HepG2 (cell line): Measurements from ENCODE around the gene MPO. TPM values are rescaled to one million over a fixed set of nuclear protein-coding genes. Genes with fewer than 3 reads are reported as not detected.
A peak's percentile ranks its signal among the peaks of the same experiment; 100 is the strongest.

Source experiments
- ATAC-seq: fragments of 200-7000 bp; cut with Tn5 transposase; 3 replicates; pipeline ENCODE4 v1.9.1; 2020; ENCODE audit warnings: mild to moderate bottlenecking, moderate library complexity
- BruUV-seq: library from RNA; stranded (reverse); fragments of 400-500 nt; replicated peaks from 2 replicates; lab custom pipeline; 2021; lab: Mats Ljungman, UMichigan
- CTCF ChIA-PET: fragments of 300-600 bp; formaldehyde crosslinking; extraction: SDS; loops from one replicate; lab custom pipeline; 2021; ENCODE audit warnings: low total read pairs, inconsistent platforms, low intra/inter-chr PET ratio; lab: Yijun Ruan, JAX
- POLR2A ChIA-PET: fragments of 350-600 bp; sonication (Branson Sonifier 250); formaldehyde crosslinking; loops from one replicate; lab custom pipeline; 2020; ENCODE audit warnings: antibody characterized with exemption, inconsistent platforms; lab: Yijun Ruan, JAX
- DNase-seq: peaks from one replicate; pipeline ENCODE4 v3.0.0-alpha.2; 2015; ENCODE audit warnings: low spot score
- FAIRE-seq: peaks from 3 replicates; lab custom pipeline; 2011; peaks lifted over from hg19 to GRCh38; lab: Jason Lieb, UNC
- H2AFZ ChIP-seq: one replicate; pipeline ENCODE4 v1.6.1; 2011; ENCODE audit warnings: low read length, inconsistent platforms
- H3K27ac ChIP-seq: fragments of 300-600 bp; 3 replicates; pipeline ENCODE4 v1.8.0; 2011; ENCODE audit warnings: mixed run types, mild to moderate bottlenecking, mixed read lengths, low read length, inconsistent platforms; ENCODE audit not compliant: insufficient read depth; ENCODE audit errors: extremely low read length
- H3K27me3 ChIP-seq, 2 experiments: fragments of 200-600 bp in 1 of 2; 2 replicates in 1 of 2; 3 replicates in 1 of 2; pipeline versions ENCODE4 v1.6.0 to v1.8.0; 2011; ENCODE audit warnings: low read length in 2 of 2, mild to moderate bottlenecking in 2 of 2, moderate library complexity in 2 of 2, inconsistent platforms in 1 of 2; ENCODE audit not compliant: insufficient read depth in 2 of 2, control insufficient read depth in 1 of 2
- H3K36me3 ChIP-seq, 2 experiments: fragments of 200-600 bp in 1 of 2; replicated peaks in 1 of 2; 2 replicates in 1 of 2; 3 replicates in 1 of 2; pipeline versions ENCODE4 v1.5.1 to v1.8.0; 2011; ENCODE audit warnings: low read length in 2 of 2, inconsistent platforms in 1 of 2; ENCODE audit not compliant: insufficient read depth in 2 of 2, control insufficient read depth in 1 of 2
- H3K4me1 ChIP-seq: 2 replicates; pipeline ENCODE4 v1.5.1; 2012; ENCODE audit warnings: low read length, inconsistent platforms; ENCODE audit not compliant: insufficient read depth
- H3K4me2 ChIP-seq: 2 replicates; pipeline ENCODE4 v1.6.0; 2011; ENCODE audit warnings: low read depth, low read length, inconsistent platforms
- H3K4me3 ChIP-seq, 3 experiments: fragments of 200-600 bp in 1 of 3; sonication (generic), shearing (Covaris generic) in 1 of 3; replicated peaks in 1 of 3; 2 replicates each; pipeline ENCODE4 v1.5.1; 2011 to 2016; ENCODE audit warnings: low read length in 3 of 3, inconsistent platforms in 2 of 3, low read depth in 2 of 3, mild to moderate bottlenecking in 2 of 3, control low read depth in 1 of 3, mixed read lengths in 1 of 3; ENCODE audit not compliant: insufficient read depth in 1 of 3
- H3K79me2 ChIP-seq: one replicate; pipeline ENCODE4 v1.6.1; 2011; ENCODE audit warnings: low read length, inconsistent platforms; ENCODE audit not compliant: insufficient read depth
- H3K9ac ChIP-seq: 2 replicates; pipeline ENCODE4 v1.6.0; 2011; ENCODE audit warnings: mild to moderate bottlenecking, low read depth, low read length, inconsistent platforms; ENCODE audit not compliant: insufficient read depth
- H3K9me3 ChIP-seq: 2 replicates; pipeline ENCODE4 v1.5.1; 2012; ENCODE audit warnings: mild to moderate bottlenecking, low read length
- H4K20me1 ChIP-seq: 2 replicates; pipeline ENCODE4 v1.6.0; 2011; ENCODE audit warnings: inconsistent platforms, mild to moderate bottlenecking, low read length, moderate library complexity; ENCODE audit not compliant: insufficient read depth
- TAF1 ChIP-seq: sonication (generic); formaldehyde crosslinking; IDR thresholded peaks from 2 replicates; pipeline ENCODE4 v1.4.0; 2020; ENCODE audit warnings: missing genetic modification reagents
- WGBS: methylation state at CpG from one replicate; pipeline ENCODE4 v1.1.6; 2017; ENCODE audit warnings: low lambda C conversion rate; 5-methylcytosine and 5-hydroxymethylcytosine counted together
- in situ Hi-C: cut with HindIII; loops from 2 replicates; pipeline ENCODE4 v1.10.0; 2017; ENCODE audit warnings: low pct_unique_long_range_greater_than_20kb; ENCODE audit not compliant: extremely low pct_ligation_motif_present
- intact Hi-C: fragments of 100-400 bp; cut with micrococcal nuclease; formaldehyde crosslinking; loops from one replicate; pipeline ENCODE4 v1.10.0; 2022; ENCODE audit not compliant: unreplicated experiment
- polyA plus RNA-seq, 8 experiments: library from polyadenylated mRNA; depleted of rRNA in 3 of 8; stranded (reverse) in 7 of 8; unstranded in 1 of 8; fragments of >200 nt; fragmentation: Illumina TruSeq in 4 of 8; extraction: Trizol in 4 of 8; gene quantifications; 2 replicates each; pipeline versions ENCODE4 v1.2.1 to v1.2.3, GENCODE V29; 2011 to 2016; ENCODE audit warnings: low read depth in 4 of 8, missing spikeins in 1 of 8, mixed read lengths in 1 of 8; ENCODE audit not compliant: insufficient read depth in 1 of 8
- total RNA-seq, 5 experiments: library from RNA; depleted of rRNA; stranded (reverse); fragments of >200 nt; fragmentation: Illumina TruSeq; extraction: Trizol; gene quantifications; 2 replicates each; pipeline ENCODE4 v1.2.3, GENCODE V29; 2016; ENCODE audit warnings: low read depth in 1 of 5
- TF ChIP-seq, protein P1 (sequence below): sonication (generic); formaldehyde crosslinking; IDR thresholded peaks from 2 replicates; pipeline ENCODE4 v1.5.1; 2020; ENCODE audit warnings: missing genetic modification reagents, mild to moderate bottlenecking, borderline replicate concordance
- TF ChIP-seq, protein P2 (sequence below): sonication (generic); formaldehyde crosslinking; IDR thresholded peaks from 2 replicates; pipeline ENCODE4 v1.5.0; 2020; ENCODE audit warnings: mild to moderate bottlenecking, low read depth, missing genetic modification reagents, borderline replicate concordance
- TF ChIP-seq, protein P3 (sequence below): sonication (generic); formaldehyde crosslinking; IDR thresholded peaks from 2 replicates; pipeline ENCODE4 v1.5.1; 2020; ENCODE audit warnings: mild to moderate bottlenecking, missing genetic modification reagents, moderate library complexity

Gene MPO
- total and polyA plus RNA-seq, 2 of the 13 experiments (the other 11 are each of a cell fraction or from before 2014, with no cell fraction given), result not detected

DNA sequence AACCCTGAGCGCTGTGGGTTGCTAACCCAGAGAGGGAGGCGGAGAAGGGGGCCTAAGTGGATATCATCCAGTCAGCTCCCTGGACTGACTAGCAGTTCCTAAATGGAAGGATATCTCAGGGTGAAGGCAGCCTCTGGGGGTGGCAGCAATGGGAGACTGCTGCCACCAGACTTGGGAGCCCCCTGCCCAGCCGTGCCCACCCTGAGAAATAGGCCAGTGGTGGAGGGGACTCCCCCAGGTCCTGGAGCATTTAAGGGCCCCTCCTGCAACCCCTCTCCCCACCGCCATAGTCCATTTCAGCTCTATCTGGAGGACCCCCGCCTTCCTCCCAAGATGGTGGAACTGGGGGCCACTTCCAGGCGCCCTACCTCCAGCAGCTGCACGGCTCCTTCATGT, 39.4 kb upstream of the MPO start (continued):
- TF ChIP-seq, protein P1, sequence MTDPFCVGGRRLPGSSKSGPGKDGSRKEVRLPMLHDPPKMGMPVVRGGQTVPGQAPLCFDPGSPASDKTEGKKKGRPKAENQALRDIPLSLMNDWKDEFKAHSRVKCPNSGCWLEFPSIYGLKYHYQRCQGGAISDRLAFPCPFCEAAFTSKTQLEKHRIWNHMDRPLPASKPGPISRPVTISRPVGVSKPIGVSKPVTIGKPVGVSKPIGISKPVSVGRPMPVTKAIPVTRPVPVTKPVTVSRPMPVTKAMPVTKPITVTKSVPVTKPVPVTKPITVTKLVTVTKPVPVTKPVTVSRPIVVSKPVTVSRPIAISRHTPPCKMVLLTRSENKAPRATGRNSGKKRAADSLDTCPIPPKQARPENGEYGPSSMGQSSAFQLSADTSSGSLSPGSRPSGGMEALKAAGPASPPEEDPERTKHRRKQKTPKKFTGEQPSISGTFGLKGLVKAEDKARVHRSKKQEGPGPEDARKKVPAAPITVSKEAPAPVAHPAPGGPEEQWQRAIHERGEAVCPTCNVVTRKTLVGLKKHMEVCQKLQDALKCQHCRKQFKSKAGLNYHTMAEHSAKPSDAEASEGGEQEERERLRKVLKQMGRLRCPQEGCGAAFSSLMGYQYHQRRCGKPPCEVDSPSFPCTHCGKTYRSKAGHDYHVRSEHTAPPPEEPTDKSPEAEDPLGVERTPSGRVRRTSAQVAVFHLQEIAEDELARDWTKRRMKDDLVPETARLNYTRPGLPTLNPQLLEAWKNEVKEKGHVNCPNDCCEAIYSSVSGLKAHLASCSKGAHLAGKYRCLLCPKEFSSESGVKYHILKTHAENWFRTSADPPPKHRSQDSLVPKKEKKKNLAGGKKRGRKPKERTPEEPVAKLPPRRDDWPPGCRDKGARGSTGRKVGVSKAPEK (CRISPR knock-in tag), result no peak
- TF ChIP-seq TAF1 (CRISPR knock-in tag), result no peak
- TF ChIP-seq, protein P2, sequence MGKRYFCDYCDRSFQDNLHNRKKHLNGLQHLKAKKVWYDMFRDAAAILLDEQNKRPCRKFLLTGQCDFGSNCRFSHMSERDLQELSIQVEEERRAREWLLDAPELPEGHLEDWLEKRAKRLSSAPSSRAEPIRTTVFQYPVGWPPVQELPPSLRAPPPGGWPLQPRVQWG, result no peak

DNA sequence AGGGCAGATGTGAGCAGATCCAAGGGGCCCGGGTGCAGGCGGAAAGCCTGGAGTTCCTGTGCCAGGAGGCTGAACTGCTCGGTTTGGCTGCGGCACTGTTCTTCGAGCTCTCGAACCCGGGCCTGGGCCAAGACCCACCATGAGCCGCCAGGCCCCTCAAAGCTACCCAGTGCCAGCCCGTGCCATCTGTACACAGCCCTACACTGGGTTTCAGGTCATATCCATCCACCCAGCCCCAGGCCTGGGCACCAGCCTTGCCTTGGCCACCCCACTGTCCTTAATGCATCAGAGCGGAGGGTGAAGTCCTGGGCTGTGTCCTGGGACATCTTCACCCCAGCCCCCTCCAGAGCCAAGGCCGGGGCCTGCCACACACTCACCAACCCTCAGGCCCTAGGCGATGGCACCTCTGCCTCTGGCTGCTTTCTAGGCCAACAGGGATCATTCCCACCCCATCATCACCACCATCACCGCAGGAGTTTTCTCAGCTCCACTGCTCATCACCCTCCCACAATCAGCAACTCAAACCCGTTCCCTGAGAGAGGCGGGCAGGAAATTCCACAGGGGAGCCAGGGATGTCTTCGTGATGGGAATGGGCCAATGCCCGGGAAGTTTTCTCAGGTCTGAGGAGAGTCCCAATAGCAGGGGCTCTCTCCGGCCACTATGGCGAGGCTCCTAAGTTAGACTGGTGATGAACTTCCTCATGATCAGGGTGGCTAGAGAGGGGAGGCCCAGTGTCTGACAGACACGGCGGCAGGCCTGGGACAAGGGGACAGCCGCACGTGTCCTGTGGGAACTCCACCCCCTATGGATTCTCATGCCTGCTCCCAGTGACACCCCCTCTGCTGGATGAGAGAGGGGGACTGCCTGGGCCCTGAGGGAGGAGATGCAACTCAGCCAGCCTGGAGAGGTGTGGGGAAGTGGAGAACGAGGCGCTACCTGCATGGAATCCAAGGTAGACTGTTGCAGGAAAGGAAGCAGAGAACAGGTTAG, 38.7 kb upstream of the MPO start:
- in situ Hi-C loops, result no loop called here
- Histone ChIP-seq H3K27me3 (peaks cover 25 to 70% of the 10 kb centered on the region in 2 experiments), H3K4me1 (peaks cover 19% of the 10 kb centered on the region; the same call in 1 of the 2 replicates), H2AFZ (no peak overlapping the region), H3K9ac (no peak overlapping the region), H4K20me1 (no peaks in the 10 kb centered on the region), H3K79me2 (no peaks in the 10 kb centered on the region), H3K36me3 (no peaks in the 10 kb centered on the region), H3K9me3 (no peaks in the 10 kb centered on the region), H3K4me2 (peak overlapping the region; percentile 32; the same call in 1 of the 2 replicates), H3K4me3 (no peak overlapping the region; a peak in 1 of 6 replicates), H3K27ac (no peak overlapping the region)
- intact Hi-C loops, result no loop called here
- ATAC-seq, result peak; percentile 6; the same call in 2 of the 3 replicates
- no peak for FAIRE-seq
- ChIA-PET CTCF (interaction anchor here (5.0 kb wide), 1 partner anchor 128 kb away, joined by 121 read pairs; no protein-coding TSS in a partner anchor), POLR2A (interaction anchor here (1.0 to 2.6 kb wide), 2 partner anchors 62 to 97 kb away, joined by 3 to 35 read pairs; partner anchors contain the start of gene RNF43)
- no peak for DNase-seq
- BruUV-seq, result no TSS peak
- WGBS, result 40% methylated on average over 19 of the region's 25 CpGs
- TF ChIP-seq, protein P3, sequence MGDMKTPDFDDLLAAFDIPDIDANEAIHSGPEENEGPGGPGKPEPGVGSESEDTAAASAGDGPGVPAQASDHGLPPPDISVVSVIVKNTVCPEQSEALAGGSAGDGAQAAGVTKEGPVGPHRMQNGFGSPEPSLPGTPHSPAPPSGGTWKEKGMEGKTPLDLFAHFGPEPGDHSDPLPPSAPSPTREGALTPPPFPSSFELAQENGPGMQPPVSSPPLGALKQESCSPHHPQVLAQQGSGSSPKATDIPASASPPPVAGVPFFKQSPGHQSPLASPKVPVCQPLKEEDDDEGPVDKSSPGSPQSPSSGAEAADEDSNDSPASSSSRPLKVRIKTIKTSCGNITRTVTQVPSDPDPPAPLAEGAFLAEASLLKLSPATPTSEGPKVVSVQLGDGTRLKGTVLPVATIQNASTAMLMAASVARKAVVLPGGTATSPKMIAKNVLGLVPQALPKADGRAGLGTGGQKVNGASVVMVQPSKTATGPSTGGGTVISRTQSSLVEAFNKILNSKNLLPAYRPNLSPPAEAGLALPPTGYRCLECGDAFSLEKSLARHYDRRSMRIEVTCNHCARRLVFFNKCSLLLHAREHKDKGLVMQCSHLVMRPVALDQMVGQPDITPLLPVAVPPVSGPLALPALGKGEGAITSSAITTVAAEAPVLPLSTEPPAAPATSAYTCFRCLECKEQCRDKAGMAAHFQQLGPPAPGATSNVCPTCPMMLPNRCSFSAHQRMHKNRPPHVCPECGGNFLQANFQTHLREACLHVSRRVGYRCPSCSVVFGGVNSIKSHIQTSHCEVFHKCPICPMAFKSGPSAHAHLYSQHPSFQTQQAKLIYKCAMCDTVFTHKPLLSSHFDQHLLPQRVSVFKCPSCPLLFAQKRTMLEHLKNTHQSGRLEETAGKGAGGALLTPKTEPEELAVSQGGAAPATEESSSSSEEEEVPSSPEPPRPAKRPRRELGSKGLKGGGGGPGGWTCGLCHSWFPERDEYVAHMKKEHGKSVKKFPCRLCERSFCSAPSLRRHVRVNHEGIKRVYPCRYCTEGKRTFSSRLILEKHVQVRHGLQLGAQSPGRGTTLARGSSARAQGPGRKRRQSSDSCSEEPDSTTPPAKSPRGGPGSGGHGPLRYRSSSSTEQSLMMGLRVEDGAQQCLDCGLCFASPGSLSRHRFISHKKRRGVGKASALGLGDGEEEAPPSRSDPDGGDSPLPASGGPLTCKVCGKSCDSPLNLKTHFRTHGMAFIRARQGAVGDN, result 0 out of 2 replicates have a peak, but pooled peaks have one; percentile 11
